Activated T-cell treated with anti-CD3 and anti-CD28 coated beads, Interleukin-2, amount 50 U/mL, for 72 hours (primary cell): ENCODE data around the gene SMDT1. TPM values are rescaled to one million over a fixed set of nuclear protein-coding genes. Genes with fewer than 3 reads are reported as not detected.
"Not testable (repeated sequence)": the region's sequence is repeated elsewhere in the genome, so short reads cannot be mapped to it uniquely, and the experiment has no call there.

Source experiments
- ATAC-seq, 2 donors: fragments of 150-1000 bp; cut with Tn5 transposase; replicated peaks in 1 of 2; 2 replicates each; pipeline ENCODE4 v1.10.0; 2021; ENCODE audit warnings: moderate library complexity in 2 of 2, mild to moderate bottlenecking in 1 of 2
- DNase-seq, 2 donors: peaks; one replicate each; pipeline ENCODE4 v3.0.0; 2021 to 2022; ENCODE audit warnings: mixed read lengths in 1 of 2
- H3K27ac Mint-ChIP-seq: one replicate; pipeline ENCODE4 v1.8.0; 2022; ENCODE audit warnings: mild to moderate bottlenecking, moderate library complexity, mixed read lengths
- H3K27me3 Mint-ChIP-seq: one replicate; pipeline ENCODE4 v1.8.0; 2022; ENCODE audit warnings: low read depth, mixed read lengths
- H3K36me3 Mint-ChIP-seq, 2 donors: one replicate each; pipeline ENCODE4 v1.8.0; 2022; ENCODE audit warnings: mixed read lengths in 2 of 2, mild to moderate bottlenecking in 1 of 2; ENCODE audit not compliant: insufficient read depth in 2 of 2
- H3K4me1 Mint-ChIP-seq: one replicate; pipeline ENCODE4 v1.8.0; 2022; ENCODE audit warnings: low read depth, mixed read lengths
- H3K4me3 Mint-ChIP-seq, 2 donors: one replicate each; pipeline ENCODE4 v1.8.0; 2022; ENCODE audit warnings: mild to moderate bottlenecking in 2 of 2, mixed read lengths in 2 of 2, moderate library complexity in 2 of 2
- H3K9me3 Mint-ChIP-seq, 2 donors: one replicate each; pipeline ENCODE4 v1.8.0; 2022; ENCODE audit warnings: mixed read lengths in 2 of 2
- total RNA-seq, 2 donors: library from RNA; stranded (reverse); gene quantifications; one replicate each; pipeline ENCODE4 v1.2.3, GENCODE V29; 2022

Gene SMDT1
- total RNA-seq, 2 donors from 2014 or later, result 103 to 105 TPM

- H3K4me3 Mint-ChIP-seq, result no peak overlapping the region
- H3K4me1 Mint-ChIP-seq, result peaks cover 12% of the 10 kb centered on the region
- ATAC-seq (no peak), DNase-seq (no peak)
- peaks cover under 1 to 11% of the 10 kb centered on the region in 2 donors for H3K36me3 Mint-ChIP-seq
- no peaks in the 10 kb centered on the region for H3K9me3 Mint-ChIP-seq
- no peak overlapping the region for H3K27ac Mint-ChIP-seq
- no peaks in the 10 kb centered on the region for H3K27me3 Mint-ChIP-seq
Measured at GRCh38 chr22:42065438-42066125, 13.9 kb upstream of the SMDT1 start.

- ATAC-seq (no peak), DNase-seq (no peak)
- Mint-ChIP-seq H3K27ac (no peak overlapping the region), H3K4me1 (peaks cover 17% of the 10 kb centered on the region), H3K4me3 (no peak overlapping the region), H3K27me3 (no peaks in the 10 kb centered on the region), H3K9me3 (no peaks in the 10 kb centered on the region), H3K36me3 (peaks cover 1 to 8% of the 10 kb centered on the region in 2 donors)
Measured at GRCh38 chr22:42066126-42066761, 13.3 kb upstream of the SMDT1 start.

- Mint-ChIP-seq H3K9me3 (no peaks in the 10 kb centered on the region), H3K27ac (no peak overlapping the region), H3K4me1 (peaks cover 24% of the 10 kb centered on the region), H3K4me3 (no peak overlapping the region), H3K36me3 (peaks cover 1 to 8% of the 10 kb centered on the region in 2 donors), H3K27me3 (no peaks in the 10 kb centered on the region)
- DNase-seq (no peak), ATAC-seq (no peak)
Measured at GRCh38 chr22:42066937-42067336, 12.6 kb upstream of the SMDT1 start.

GRCh38 chr22:42067671-42068251 is 11.7 kb upstream of the SMDT1 start:
- H3K4me3 Mint-ChIP-seq, result no peak overlapping the region
- ATAC-seq (no peak), DNase-seq (no peak)
- peaks cover 27% of the 10 kb centered on the region for H3K4me1 Mint-ChIP-seq
- no peak overlapping the region for H3K27ac Mint-ChIP-seq
- no peaks in the 10 kb centered on the region for H3K9me3 Mint-ChIP-seq
- no peaks in the 10 kb centered on the region for H3K27me3 Mint-ChIP-seq
- H3K36me3 Mint-ChIP-seq, result peaks cover 1 to 7% of the 10 kb centered on the region in 2 donors

GRCh38 chr22:42068291-42068690 is 11.2 kb upstream of the SMDT1 start:
- Mint-ChIP-seq H3K27ac (no peak overlapping the region), H3K36me3 (peaks cover 1 to 7% of the 10 kb centered on the region in 2 donors), H3K4me1 (peaks cover 33% of the 10 kb centered on the region), H3K4me3 (no peak overlapping the region), H3K27me3 (no peaks in the 10 kb centered on the region), H3K9me3 (no peaks in the 10 kb centered on the region)
- no peak for ATAC-seq
- DNase-seq, result no peak

- no peak for DNase-seq
- Mint-ChIP-seq H3K36me3 (peaks cover 1 to 5% of the 10 kb centered on the region in 2 donors), H3K27ac (peak overlapping the region; percentile 42), H3K27me3 (no peaks in the 10 kb centered on the region), H3K9me3 (no peaks in the 10 kb centered on the region), H3K4me1 (peaks cover 41% of the 10 kb centered on the region), H3K4me3 (peak overlapping the region; percentile 91 to 98)
- ATAC-seq, result no peak
Measured at GRCh38 chr22:42069801-42070516, 9.5 kb upstream of the SMDT1 start.

- Mint-ChIP-seq H3K4me1 (peaks cover 45% of the 10 kb centered on the region), H3K36me3 (peaks cover 1 to 3% of the 10 kb centered on the region in 2 donors), H3K27me3 (no peaks in the 10 kb centered on the region), H3K4me3 (peak within 1 kb of the TSS; percentile 91 to 98), H3K9me3 (no peaks in the 10 kb centered on the region), H3K27ac (peak within 1 kb of the TSS; percentile 76)
- peak; percentile 95 to 98 for DNase-seq
- peak; percentile 97 to 98 for ATAC-seq
Measured at GRCh38 chr22:42070517-42071422, 8.7 kb upstream of the SMDT1 start, which contains the start of gene NAGA. NAGA (minus strand) TSS chr22:42070812; CDS start chr22:42070297, 515 bp downstream.

GRCh38 chr22:42071508-42071907 is 8.0 kb upstream of the SMDT1 start:
- H3K36me3 Mint-ChIP-seq, DNase-seq: not testable (repeated sequence)
- H3K4me1 Mint-ChIP-seq, result peaks cover 49% of the 10 kb centered on the region

GRCh38 chr22:42072606-42073330 is 6.7 kb upstream of the SMDT1 start:
- Mint-ChIP-seq H3K27me3 (no peaks in the 10 kb centered on the region), H3K9me3 (no peaks in the 10 kb centered on the region), H3K4me1 (peaks cover 49% of the 10 kb centered on the region), H3K27ac (no peak overlapping the region), H3K4me3 (peak overlapping the region; percentile 79 to 83), H3K36me3 (peaks cover 0 to 1% of the 10 kb centered on the region in 2 donors)
- ATAC-seq (no peak), DNase-seq (no peak)

More at GRCh38 chr22:42071508-42071907, 8.0 kb upstream of the SMDT1 start:
- not testable (repeated sequence) for H3K27me3 Mint-ChIP-seq, ATAC-seq, H3K9me3 Mint-ChIP-seq
- peak overlapping the region; percentile 91 to 98 for H3K4me3 Mint-ChIP-seq
- H3K27ac Mint-ChIP-seq, result peak overlapping the region; percentile 76

- Mint-ChIP-seq H3K4me1 (peaks cover 49% of the 10 kb centered on the region), H3K27ac (no peak overlapping the region), H3K36me3 (peaks cover 0 to 1% of the 10 kb centered on the region in 2 donors), H3K4me3 (peak overlapping the region; percentile 79 to 83), H3K27me3 (no peaks in the 10 kb centered on the region), H3K9me3 (no peaks in the 10 kb centered on the region)
- DNase-seq (no peak), ATAC-seq (no peak)
Measured at GRCh38 chr22:42073621-42074041, 5.9 kb upstream of the SMDT1 start.

GRCh38 chr22:42074132-42074811 is 5.2 kb upstream of the SMDT1 start, which contains the start of gene PHETA2:
PHETA2 (plus strand) TSS chr22:42074248; CDS start chr22:42077294, 3,046 bp downstream.
- ATAC-seq (peak in 1 of 2 donors; percentile 8), DNase-seq (peak; percentile 69 to 76)
- Mint-ChIP-seq H3K36me3 (peaks cover 0 to 1% of the 10 kb centered on the region in 2 donors), H3K27ac (peak within 1 kb of the TSS; percentile 13), H3K27me3 (no peaks in the 10 kb centered on the region), H3K9me3 (no peaks in the 10 kb centered on the region), H3K4me3 (peak within 1 kb of the TSS; percentile 79 to 83), H3K4me1 (peaks cover 49% of the 10 kb centered on the region)
